SKM-1 (cell line): ENCODE results near the gene SMAD6.

ENCODE experiments used
- DNase-seq: peaks from one replicate; lab custom pipeline; 2025; ENCODE audit not compliant: unreplicated experiment; lab: John Stamatoyannopoulos, UW

The SMAD6 gene

DNA sequence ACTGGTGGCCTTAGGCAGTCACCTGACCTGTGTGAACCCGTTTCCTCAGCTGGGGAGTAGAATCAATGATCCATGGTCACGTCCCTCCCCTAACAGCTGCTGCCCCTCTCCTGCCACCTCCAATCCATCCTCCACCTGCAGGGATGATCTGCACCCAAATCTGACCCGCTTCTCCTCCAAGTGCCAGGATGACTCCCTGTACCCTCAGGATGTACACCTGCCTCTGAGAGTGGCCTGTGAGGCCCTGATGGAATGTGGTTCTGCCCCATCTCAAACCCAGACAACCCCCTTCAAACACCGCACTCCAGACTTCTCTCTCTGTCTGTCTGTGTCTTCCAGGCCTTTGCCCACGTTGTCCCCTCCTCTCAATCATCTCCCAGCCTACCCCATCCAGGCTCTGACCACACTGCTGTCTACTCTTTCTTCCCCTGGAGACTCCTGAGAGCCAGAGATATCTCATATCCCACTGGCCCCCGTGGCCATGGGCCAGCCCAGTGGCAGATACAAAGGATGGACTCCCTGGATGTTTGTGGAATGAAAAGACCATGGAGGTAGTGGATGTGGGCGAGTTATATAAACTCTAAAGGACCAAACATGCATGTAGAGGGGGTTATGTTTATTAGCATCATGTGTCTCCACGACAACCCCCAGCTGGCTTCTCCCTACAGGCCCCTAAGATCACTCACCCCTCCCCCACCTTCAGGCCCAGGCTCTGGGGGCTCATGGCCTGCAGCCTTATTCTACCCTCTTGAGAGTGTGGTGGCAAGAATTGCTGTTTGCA is 84.9 kb downstream of the SMAD6 start:
- DNase-seq = no peak

DNA sequence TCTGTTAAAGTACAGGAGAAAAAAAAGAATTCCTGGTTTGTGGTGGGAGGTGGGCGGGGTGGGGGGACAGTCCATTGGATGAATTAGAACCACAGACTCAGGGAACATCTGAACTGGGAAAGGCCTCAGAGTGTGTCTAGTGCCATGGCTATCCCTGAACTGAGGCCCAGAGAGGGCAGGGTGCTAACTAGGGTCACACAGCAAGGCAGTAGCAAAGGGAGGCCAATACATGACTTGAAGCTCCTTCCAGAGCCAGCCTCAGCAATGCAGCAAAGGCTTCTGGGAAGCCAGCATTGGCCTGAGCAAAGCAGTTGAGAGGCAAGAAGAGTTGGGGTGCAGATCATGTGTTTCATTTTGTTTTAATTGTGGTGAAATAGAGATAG is 85.4 kb downstream of the SMAD6 start:
- DNase-seq = no peak

DNA sequence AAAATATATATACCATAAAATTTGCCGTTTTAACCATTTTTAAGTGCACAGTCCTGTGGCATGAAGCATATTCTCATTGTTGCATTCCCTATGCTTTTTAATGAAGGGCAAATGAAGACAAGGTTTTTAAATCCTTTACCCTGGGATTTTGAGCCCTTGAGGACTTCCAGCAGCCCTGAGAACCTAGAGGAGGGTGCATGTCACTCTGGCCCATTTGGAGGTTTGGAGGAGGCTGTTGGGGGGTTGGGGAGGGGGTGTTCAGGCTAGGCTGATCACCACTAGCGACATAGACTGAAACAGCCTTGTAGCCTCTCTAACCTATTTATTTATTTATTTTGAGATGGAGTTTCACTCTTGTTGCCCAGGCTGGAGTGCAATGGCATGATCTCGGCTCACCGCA is 86.0 kb downstream of the SMAD6 start:
- DNase-seq = no peak

DNA sequence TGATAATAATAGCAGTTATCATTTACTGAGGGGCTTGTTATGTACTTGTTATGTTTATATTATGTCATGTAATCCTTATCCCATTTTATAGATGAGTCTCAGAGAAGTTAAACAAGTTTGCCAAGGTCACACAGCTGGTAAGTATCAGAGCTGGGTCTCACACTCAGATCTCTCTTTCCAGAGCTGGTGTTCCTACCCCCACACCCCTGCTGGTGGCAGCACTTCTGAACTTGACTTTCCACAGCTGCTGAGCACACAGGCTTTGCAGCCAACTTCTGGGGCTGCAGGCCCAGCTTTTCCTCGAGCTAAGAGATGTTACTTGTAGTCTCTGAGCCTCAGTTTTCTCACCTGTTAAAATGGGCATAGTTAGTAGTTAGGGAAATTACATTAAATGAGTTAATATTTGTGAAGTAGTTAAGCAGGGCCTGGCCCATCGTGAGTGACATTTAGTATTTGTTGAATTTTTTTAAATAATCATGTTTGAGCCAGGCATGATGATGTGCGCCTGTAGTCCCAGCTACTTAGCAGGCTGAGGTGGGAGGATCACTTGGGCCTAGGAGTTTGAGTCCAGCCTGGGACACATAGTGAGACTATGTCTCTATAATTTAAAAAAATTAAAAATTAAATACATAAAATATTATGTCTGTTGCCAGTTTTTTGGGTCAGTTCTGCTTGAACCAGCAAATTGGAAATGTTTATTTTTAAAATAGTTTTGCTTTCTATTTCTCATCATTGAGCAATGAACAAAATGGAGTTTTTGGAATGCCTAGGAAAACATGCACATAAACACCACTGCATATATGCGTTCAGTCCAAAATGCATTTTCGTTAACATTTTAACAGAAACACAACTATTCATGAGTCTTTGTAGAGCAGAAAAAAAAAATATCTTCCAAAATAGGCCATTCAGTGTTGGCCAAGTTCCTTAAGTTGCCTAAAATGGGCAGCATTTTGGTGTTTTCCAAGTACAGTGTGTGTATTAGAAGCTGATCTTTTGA is 87.3 kb downstream of the SMAD6 start:
- DNase-seq = no peak

DNA sequence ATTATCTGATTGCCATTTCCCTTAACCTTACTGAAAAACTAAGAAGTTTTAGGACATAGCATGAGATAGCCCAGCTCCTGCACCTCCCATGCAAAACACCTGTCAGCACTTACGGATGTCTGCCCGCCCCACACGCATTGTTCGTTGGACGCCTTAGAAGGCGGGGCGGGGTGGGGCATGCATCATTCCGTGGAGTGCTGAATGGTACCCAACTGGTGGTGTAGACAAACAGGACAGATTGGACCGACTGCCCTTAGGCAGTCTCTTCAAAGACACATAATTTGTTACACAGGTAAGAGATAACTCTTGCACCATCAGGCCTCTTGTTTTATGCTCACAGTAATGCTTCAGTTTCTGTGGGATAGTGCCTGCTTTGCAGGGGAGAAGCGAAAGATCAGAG is 93.8 kb downstream of the SMAD6 start:
- no peak for DNase-seq

DNA sequence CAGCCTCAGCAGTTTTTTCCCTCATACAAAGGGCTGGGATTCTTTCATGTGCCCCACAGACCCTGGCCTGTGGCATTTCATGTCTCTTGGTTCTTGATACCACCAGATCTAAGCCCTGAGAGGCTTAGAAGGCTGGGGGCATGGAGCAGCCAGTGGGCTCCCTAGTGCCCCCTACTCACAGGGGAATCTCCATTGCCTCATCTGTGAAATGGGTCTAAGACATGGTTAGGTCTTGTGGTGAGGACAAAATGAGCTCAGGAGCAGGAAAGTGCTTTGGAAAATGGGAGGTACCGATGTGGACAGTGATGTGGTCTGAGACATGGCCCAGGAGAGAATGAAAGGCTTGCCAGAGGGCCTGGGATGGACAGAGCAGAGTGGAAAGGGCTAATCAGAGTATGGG is 94.3 kb downstream of the SMAD6 start:
- no peak for DNase-seq

DNA sequence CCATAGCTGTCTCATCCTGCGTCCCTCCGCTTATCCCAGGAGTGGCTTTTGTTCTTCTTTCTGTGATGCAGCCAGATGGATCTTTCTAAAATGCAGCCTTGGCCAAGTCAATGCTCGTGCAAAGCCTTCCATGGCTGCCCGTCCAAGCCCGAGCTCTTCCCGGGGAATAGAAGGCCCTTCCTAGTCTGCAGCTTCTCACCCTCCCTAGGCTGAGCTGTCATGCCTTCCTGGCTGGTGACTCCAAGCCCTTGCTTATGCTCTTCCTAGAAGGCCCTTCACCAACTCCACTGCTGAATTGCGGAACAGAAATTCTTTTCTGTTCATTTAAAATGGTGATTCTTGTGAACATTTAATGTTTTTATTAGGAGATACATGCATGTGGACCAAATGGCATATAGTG is 95.9 kb downstream of the SMAD6 start:
- DNase-seq = no peak

DNA sequence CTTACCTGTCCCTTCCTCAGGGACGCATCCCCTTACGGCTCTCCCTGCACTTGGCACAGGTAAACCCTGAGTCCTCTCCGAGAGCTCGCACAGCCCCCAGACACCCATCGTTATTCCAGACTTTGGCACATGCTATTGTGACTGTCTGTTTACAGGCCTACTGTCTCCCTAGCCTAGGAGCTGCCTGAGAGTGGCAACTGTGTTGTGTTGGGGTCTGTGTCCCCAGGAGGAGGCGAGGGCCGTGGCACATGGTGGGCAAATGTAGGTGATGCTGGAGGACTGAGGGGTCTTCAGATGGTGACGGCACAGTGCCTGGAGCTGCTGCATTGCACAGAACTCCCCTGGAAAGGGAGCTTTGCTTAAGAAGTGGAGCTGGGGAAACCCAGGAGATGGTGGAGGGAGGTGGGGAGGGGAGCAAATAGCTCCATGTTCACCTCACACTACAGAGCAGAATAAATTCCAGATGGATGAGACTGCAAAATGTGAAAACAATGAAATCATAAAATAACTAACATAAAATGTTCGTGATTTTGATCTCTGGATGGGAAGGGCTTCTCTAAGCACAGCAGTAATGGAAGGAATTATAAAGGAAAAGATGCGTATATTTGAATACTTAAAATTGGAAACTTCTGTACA is 96.5 kb downstream of the SMAD6 start:
- no peak for DNase-seq

DNA sequence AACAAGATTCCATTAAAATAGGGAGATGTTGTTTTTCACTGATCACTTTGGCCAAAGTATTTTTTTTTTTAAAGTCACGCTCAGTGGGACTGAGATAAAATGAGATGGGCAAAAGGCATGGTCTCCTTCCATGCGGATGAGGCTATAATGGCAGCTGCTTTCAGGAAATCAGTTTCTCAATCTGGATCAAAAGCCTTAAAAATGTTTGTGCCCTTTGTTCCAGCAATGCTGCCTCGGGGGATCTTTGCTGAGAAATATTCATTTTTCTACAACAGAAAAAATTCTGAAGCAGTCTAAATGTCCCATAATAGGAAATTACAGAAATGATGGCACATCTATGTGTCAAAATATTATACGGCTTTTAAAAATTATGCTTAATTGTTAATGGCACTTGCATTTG is 97.2 kb downstream of the SMAD6 start:
- DNase-seq = no peak

DNA sequence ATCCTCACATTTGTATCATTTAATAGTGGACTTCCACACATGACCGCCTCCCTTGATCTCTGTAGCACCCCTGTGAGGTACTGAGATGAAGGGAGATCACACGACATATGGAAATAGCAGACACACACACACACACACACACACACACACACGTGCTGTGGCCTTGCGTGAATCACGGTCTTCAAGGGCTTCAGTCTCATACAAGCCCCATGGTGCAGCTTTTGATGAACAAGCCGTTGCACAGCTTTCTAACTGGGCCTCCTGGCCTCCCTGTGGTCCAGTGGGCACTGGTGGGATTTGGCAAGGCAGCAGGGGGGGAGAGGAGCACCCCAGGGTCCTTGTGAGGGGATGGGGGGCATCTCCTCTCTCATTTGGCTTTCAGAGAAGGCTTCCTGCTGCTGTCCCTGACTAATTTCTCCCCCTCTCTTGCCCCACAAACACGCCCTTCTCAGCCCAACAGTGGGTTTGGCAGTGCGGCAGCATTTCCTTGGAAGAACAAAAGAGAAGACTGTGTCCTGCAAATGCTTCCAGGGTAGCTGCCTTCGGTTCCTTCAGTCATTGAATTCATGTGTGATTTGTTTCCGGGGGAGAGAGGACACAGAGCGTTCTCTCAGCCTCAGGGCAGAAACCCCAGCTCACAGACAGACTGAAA is 98.7 kb downstream of the SMAD6 start:
- no peak for DNase-seq

DNA sequence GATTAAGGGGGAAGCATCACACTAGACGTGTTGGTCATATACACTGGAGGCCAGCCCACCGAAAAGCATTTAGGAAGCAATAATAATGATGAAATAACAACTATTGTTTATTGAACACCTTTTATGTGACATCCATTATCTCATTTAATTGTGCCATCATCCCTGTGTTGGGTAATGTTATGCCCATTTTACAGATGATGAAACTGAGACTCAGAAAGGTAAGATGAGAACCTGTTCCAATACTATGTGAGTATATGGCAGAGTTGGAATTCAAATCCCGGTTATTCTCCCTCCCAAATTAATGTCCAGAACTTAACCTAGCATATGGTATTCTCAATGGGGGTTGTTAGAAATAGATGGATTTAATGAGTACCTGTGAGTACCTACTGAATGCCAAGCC is 99.2 kb downstream of the SMAD6 start:
- no peak for DNase-seq

DNA sequence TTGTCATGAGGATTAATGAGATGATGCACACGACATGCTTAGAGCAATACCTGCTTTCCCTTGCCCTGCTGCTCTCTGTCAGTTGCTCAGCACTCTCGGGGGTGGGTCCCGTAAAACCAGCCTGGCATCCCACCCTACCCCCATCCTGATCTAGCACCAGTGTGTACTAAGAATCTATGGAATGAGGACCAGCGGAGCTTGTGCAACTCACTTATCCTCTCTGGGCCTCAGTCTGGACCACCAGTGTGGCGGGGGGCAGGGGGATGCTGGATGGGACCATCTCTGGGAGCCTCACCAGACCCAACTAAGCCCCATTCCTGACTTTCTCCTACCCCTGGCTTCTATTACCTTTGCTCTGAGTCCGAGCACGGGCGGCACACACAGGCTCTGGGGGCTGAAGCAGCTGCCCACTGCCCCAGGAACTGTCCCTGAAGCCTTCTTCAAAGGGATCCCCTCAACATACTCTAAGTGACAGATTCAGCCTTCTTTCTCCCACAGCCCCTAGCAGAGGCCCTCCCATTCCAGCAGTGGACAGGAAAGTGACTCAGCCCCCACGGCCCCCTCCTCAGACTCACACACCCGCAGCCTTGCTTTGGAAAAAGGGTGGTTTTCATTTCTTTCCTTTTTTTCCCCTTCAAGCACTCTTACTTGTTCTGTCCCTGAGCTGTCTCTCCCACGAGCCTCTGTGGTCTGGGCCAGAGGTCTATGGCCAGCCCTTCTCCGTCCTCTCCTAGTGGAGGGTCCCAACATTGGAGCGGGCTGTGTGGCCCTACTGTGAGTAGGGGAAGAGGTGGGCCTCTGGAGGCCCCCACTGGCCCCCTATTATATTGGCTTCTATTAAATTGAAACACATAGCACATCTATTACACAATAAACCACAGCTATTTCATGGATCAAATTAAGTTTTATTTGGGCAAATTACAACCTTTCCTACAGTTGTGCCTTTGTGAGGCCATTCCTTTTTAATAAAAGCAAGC is 100.3 kb downstream of the SMAD6 start:
- no peak for DNase-seq

DNA sequence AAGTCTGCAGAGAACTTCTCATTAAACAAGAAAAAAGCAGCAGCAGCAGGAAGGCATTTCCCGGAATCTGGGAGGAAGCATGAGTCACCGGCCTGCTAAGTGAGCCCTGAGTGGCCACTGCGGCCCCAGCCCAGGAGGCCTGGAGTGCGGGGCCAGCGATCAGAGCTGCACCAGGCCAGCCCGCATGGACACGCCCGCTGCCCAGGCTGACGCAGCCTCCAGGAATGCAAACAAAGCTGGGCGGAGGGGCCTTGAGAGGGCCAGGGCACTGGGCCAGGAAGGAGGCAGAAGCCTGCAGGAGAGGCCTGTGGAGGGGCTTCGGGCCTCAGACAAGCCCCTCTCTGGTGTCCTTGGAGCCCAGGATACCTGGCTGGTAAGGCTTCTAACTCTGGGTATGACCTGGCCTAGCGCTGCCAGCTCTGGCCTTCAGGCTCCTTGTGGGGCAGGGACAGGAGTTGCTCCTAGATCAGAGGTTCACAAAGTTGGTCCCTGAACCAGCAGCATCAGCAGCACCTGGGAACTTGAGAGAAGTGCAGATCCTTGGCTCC is 101.2 kb downstream of the SMAD6 start:
- no peak for DNase-seq

DNA sequence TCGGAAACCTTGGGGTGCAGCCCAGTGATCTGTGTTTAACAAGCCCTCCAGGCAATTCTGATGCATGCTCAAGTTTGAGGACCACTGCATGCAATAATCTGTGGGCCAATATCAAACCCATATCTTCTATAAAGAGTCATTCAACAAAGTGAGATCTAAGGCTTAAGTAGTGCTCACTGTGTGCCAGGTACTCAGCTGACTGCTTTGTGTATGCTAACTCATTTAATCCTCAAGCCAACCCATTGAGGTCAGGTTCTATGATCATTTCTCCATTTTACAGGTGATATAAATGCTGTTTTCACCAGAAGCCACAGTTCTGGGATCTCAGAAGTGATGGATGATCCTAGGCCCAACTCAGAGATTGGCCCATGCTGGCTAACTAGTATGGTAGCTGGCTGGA is 101.7 kb downstream of the SMAD6 start:
- no peak for DNase-seq

DNA sequence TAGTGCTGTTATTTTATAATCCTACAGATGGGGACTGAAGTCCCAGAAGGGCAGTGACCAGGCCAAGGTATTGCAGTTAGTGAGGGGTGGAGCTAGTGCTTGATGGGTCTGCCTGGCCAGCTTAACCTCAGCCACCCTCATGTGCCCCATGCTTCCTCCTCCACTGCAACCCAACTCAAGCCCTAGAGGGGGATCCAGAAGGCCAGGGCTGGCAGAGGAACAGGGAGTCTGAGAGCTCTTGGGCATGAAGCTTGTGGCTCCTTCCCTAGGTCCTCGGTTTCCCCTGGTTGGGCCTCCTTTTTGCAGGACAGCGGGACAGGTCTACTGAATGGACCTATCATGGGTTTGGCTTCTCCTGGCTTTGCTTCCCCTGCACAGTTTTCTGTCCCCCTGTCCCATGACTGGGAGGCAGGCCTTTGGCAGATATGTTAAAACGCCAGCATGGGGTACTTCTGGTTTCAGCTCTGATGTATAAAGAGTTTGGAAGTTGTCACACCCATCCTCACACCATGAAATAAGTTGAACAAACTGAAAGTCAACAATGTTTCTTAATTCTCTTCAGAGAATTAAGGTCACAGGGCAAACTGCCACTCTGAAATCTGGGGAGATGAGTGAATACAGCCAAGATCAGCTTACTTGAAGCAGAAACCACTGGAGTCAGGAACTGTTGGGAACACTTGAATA is 103.3 kb downstream of the SMAD6 start:
- no peak for DNase-seq

DNA sequence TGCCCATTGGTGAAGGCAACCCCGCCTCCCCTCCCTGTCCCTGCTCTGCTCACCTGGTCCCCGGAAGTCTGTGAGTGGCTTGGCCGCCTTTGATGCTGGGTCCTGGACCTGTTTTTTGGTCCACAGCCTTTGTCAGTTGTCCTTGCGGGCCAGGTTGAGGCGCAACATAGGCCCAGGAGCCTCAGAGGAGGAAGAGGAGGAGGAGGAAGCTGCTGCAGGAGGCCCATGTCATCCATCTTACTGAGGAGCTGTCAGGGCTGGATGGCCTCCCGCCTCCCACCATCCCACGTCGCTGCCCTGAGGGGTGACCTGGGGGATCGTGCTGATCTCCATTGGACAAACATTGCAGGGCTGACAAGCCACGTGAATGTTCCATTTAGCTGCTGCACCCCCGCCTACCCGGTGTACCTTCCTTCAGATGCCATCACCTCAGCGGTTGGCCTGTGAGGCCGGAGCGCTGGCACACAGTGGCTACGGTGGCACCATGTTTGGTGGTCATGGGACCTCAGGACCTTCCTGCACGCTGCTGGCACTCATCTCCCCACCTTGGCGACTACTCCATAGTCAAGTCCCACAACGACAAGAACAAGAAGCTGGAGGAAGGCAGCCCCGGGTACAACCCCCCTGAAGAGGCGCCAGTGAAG is 106.3 kb downstream of the SMAD6 start:
- DNase-seq = no peak

DNA sequence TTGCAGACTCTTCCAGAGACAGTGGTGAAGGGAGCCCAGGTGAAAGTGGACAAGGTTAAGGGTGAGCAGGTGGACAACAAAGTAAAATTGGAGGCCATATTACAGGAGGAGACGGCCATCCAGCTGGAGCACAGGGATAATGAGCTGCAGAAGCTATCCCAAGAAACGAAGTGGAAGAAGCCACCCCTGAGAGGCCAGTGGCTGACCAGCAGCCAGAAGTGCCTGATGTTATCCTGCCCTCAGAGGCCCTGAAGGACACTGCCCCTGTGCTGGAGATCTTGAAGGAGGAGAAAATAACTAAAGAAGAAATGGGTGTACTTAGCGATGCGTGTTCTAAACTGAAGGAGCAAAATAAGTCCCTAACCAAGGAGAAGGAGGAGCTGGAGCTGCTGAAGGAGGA is 107.6 kb downstream of the SMAD6 start:
- DNase-seq = no peak

DNA sequence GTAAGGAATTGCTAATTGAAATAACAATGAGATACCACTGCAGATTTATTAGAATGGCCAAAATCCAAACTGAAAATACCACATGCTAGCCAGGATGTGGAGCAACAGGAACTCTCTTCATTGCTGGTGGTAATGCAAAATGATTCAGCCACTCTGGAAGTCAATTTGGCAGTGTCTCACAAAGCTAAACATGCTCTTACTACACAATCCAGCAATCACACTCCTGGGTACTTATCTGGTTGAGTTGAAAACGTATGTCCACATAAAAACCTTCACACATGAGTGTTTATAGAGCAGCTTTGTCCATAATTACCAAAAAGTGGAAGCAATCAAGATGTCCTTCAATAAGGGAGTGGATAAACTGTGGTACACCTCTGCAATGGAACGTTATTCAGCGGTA is 113.3 kb downstream of the SMAD6 start:
- DNase-seq = no peak

DNA sequence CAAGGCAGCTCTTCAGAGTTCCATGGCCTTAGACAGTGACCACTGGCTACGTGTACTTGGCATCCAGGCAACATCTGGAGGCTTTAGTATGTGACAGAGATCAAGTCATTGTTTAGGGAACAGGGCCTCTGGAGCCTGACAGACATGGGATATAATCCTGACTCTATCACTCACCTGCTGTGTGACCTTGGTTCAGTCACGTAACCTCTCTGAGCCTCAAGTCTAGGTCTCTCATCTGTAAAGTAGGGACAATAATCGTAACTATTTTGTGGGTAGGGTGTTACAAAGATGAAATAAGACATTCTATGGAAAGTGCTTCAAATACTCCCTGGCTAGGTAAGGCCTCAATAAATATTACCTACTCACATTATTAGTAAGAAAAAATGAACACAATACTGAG is 114.2 kb downstream of the SMAD6 start:
- no peak for DNase-seq
